Amygdala (tissue), 56 donors: ENCODE measurements around the gene TAF1C.
"Not testable (repeated sequence)": the region's sequence is repeated elsewhere in the genome, so short reads cannot be mapped to it uniquely, and the experiment has no call there.

Experiments used
- DNase-seq, 56 donors: peaks; one replicate each; lab custom pipeline; 2025; lab: John Stamatoyannopoulos, UW

TAF1C gene, protein sequence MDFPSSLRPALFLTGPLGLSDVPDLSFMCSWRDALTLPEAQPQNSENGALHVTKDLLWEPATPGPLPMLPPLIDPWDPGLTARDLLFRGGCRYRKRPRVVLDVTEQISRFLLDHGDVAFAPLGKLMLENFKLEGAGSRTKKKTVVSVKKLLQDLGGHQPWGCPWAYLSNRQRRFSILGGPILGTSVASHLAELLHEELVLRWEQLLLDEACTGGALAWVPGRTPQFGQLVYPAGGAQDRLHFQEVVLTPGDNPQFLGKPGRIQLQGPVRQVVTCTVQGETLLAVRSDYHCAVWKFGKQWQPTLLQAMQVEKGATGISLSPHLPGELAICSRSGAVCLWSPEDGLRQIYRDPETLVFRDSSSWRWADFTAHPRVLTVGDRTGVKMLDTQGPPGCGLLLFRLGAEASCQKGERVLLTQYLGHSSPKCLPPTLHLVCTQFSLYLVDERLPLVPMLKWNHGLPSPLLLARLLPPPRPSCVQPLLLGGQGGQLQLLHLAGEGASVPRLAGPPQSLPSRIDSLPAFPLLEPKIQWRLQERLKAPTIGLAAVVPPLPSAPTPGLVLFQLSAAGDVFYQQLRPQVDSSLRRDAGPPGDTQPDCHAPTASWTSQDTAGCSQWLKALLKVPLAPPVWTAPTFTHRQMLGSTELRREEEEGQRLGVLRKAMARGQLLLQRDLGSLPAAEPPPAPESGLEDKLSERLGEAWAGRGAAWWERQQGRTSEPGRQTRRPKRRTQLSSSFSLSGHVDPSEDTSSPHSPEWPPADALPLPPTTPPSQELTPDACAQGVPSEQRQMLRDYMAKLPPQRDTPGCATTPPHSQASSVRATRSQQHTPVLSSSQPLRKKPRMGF

DNA sequence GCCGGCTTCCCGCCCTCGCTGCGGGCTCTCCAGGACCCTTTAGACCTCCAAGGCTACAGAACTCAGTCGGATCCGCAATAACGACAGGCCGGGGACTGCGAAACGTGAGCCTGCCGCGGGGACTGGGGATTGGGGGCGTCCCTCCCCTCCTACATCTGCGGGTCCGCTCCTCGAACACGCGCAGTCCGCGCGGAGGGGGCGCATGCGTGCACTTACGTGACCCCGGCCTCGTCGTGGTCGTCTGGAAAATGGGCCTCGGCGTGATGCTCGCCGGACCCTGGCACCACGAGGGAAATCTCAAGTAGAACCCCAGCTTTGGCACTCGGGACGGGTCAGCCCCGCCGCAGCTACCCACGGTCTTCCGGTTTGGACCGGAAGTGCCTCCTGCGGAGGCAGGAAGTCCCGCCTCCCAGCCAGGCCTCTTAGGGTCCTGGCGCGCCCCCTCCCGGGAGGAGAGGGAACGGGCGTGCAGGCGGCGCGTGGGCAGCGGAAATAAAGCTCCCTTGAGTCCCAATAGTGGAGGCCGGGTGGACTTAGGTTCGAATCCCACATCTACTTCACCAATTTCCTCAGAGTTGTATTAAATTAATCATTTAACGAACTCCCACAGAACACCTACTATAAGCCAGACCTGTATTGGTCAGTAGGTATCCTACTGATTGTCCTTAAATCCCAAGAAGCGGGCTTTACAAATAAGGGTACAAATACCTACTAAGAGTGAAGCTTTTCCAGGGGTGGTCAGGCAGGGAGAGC is at the start of gene TAF1C:
Gene TAF1C, minus strand, starts transcription at position 373 of the 753 bp plus-strand sequence. CDS start 2,069 bp downstream, outside the sequence.
- DNase-seq, result peak; percentile 38 to 95 (median 81)

DNA sequence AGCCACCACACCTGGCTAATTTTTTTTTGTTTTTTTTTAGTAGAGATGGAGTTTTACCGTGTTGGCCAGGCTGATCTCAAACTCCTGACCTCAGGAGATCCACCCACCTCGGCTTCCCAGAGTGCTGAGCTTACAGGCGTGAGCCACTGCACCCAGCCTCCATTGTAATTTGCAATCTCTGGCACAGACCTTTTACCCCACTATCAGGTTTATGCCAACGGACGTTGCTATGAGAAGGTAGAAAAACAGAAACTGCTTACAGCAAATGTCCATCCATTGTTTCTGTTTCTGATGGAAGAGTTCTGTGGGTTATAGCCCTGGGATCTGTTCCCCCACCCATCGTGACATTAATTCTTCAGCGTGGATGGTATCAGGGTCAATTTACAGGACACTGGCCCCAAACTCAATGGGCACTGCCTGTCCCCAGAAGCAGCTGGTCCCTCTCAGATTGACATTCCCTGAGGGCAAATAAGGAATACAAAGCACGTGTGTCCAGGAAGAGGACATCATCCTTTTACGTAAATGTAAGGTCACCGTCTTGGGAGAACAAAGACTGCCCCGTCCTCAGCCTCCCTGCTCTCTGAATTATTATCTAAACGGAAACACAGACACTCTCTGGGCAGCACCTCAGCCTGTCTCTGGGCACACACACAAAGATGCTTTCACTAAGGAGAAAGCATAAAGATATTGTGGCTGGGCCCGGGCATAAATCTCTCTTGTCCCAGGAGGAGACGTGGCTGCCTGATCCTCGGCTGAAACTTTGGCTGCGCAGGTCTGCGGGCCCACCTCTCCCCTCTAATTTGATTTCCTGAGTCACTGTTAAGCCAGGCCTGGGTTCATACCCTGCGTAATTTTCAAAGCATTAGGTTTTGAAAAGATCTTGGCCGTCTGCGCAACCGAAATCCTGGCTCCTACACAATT is 47.7 kb upstream of the TAF1C start:
- peak in 3 of 56 donors; percentile 7 to 20 (median 16) for DNase-seq

DNA sequence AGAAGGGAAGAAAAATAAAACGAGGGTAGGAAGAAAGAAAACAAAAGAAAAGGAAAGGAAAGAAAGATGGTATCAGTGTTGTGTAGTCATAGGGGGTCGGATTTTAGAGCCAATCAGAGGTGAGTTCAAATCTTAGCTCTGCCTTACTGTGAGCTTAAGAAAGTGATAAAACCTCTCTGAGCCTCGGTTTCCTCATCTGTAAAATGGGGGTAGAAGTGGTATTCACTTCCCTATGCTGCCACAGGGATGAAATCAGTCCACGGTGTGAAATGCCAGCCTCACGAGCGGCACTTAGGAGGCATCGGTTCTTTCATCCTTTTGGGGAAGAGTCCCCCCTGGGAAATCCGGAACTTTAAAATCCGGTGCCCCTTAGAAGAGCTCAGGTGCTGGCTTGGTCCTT is 46.9 kb upstream of the TAF1C start:
- no peak for DNase-seq

DNA sequence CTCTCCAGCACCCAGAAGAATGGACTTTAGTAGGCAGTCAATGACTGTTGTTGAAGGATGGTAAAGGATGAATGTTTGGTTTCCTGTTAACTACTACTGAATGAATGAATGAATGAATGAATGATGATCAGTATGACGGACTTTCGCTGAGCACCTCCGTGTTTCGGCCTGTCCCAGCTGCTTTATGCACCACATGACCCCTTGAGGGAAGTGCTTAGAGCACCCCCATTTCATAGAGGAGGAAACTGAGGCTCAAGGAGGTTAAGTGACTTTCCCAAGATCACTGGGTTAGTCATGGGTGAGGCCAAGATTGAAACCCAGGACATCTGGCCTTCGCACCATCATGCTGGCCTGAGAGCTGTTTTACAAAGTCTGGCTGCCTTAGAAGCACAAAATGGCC is 46.1 kb upstream of the TAF1C start:
- DNase-seq, result no peak

DNA sequence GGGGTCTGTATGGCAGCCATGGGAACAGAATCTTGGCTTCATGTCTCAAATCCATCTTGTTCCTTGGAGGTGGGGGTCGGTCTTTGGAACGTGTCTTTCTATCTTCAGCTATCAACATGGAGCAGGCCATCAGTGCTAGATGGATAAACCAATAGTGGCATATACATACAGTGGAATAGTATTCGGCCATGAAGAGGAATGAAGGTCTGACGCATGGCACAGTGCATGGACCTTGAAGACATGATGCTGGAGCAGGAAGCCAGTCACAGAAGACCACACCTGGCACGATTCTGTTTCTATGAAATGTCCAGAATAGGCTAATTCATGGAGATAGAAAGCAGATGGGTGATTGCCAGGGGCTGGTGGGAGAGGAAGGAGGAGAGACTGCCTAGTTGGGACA is 45.2 kb upstream of the TAF1C start:
- DNase-seq, result no peak

DNA sequence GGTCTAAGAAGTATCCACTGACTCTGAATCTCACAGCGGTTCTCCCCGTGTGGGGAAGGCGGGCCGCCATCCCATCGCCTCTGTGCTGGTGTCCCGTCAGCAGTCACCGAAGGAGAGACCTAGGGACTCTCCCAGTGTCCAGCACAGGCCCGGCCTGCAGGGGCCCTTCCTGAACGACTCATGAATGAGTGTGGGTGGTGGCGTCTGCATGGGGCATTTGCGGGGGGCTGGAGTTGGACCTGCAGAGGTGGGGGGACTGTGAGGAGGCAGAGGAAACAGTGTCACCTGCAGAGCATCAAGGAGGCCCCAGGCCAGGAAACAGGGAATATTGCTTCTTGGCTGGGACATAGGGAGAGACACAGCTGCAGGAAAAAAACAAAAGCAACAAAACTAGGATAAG is 42.6 kb upstream of the TAF1C start:
- DNase-seq, result no peak

DNA sequence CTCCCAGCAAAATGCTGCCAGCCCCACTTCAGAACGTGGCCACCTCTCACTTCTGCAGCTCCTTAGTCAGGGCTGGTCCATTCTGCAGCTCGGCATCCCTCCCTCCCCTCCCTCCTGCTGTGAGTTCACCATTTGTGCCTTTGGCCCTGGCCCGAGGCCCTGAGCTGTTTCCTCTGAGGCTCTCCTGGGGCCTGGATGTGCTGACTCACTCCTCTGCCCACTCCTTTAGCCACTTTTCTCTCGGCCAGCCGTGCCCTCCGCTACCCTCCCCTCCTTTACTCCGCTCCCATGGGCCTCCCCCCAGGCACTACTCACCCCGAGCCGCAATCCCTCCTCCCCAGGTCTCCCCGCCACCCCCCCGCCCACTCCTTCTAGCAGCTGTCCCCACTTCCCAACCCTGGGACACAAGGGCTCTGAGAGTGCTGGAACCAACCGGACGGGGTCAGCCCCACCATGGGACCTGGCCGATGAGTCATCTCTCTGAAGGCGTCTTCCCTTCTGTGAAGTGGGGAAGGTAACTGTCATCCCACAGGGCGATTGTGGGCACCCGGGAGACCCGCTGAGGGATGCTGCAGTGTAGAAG is 41.5 kb upstream of the TAF1C start:
- peak in 23 of 56 donors; percentile 4 to 56 (median 17) for DNase-seq

DNA sequence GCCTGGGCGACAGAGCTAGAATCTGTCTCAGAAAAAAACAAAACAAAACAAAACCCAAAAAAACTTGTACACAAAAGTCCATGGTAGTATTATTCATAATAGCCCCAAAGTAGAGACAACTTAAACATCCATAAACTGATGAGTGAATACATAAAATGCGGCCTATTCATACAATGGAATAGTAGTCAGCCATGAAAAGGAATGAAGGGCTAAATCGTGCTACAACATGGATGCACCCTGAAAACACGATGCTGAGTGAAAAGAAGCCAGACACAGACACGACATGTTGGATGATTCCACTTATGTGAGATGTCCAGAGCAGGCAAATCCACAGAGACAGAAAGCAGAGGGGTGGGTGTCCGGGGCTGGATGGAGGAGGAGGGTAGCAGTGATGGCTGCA is 40.7 kb upstream of the TAF1C start:
- DNase-seq, result no peak

DNA sequence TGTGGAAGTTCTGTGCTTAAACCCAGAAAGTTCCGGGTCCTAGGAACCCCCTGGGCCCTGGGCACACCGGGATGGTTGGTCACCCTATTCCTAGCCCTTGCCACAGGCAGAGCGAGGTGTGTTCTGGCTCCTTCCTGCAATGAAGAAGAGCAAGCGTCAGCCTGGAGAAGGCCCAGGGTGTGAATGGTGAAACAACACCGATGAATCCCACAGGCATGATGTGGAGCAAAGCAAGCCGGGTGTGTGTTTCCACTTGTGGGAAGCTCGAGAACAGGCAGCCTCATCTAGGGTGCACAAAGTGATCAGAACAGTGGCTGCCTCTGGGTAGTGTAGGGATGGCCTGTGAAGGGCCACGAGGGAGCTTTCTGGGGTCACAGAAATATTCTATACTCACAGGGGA is 39.2 kb upstream of the TAF1C start:
- no peak for DNase-seq

DNA sequence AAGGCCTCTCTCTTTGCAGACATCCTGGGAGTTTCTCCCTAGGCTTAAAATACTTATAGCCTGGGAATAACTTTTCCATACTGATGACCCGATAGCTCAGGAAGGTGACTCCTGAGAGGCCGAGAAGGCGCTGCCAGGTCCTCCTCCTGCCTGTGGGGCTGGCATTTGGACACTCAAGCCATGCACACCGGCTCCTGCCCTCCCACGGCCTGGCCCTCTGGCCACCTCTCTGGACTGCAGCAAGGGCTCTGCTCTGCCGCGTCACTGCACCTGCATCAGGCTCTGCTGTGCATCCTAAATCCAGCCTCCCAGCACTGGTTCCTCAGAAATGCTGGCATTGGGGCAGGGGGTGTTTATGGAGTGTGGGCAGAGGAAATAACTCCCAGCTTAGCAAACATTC is 38.7 kb upstream of the TAF1C start:
- DNase-seq, result no peak

DNA sequence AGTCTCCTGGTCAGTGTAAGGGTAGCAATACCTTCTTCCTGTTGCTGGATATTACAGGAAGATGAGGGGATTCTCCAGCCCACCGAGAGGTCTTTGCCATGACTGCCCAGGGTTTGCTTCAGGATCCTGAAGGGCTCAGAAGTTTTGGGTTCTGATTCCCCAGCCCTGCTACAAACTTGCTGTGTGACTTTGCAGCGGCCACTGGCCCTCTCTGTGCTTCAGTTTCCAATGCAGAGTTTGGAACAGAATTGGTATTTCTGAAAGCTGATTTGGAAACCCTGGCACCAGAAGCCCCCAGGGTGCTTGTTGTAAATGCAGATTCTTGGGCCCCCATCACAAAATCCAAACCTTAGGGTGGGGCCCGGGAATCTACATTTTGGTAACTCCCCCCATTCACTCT is 38.3 kb upstream of the TAF1C start:
- no peak for DNase-seq

DNA sequence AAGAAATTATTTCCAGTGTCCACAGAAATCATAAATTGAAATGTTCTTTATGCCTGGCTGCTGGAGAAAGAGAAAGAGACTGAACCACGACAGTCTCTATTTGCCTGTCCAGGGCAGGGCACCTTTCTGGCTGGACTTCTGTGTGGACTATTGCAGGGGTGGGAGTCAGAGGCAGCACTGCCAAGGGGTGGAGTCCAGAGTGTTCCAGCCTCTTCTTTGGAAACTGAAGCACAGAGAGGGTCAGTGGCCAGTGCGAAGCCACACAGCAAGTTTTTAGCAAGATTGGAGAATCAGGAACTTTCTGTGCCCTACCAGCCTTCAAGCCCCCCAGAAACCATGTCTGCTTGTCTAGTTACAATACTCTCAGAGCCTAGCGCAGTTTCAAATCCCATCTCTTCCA is 37.7 kb upstream of the TAF1C start:
- no peak for DNase-seq

DNA sequence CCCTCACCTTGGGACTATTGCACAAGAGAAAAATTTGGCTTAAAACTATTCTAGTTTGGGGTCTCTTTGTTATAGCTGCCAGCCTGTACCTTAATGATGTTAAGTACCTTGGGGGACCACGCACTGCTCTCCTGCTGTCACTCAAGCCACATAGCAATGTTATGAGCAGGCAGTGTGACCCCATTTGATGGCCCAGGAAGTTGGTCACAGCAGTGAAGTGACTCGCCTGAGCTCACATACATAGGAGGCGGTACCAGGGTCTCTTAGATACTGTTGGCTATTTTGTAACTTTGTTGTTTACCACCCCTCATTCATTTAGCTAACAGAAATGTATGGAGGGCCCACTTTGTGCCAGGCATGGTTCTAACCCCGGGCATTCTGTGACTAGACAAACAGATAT is 36.6 kb upstream of the TAF1C start:
- DNase-seq, result no peak

DNA sequence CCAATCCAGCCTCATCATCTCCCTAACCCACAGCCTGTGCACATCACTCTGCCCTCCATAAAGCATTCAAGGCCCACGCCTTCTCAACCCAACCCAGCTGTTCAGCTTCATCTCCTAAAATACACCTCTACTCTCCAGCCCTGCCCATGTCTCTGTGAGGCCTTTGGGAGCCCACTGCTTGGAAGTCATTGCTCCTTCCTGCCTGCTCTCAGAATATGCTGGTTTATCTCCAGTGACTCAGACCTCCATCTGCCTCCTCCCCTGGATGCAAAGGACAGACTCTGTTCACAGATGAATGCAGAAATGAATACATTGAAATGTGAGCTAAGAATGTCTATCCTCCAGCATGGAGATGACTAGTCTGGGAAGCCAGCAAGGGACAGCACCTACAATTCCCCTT is 34.0 kb upstream of the TAF1C start:
- no peak for DNase-seq

DNA sequence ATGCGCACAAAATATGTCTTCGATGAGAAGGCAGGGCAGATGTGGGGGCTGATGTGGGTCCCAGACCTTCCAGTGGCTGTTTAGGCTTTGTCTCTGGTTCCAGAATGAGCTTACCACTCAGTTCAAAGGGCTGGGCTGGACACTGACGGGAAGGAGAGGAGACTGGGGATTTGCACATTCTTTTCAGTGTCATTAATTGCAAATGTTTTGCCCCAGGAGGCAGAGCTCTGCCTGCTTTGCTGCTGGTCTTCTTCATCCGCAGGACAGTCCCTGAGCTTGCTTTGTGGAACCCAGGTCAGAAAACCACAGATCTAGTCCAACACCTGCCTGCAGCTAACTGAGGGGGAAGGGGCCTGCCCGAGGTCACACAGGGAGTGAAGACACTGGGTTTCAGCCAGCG is 32.1 kb upstream of the TAF1C start:
- no peak for DNase-seq

DNA sequence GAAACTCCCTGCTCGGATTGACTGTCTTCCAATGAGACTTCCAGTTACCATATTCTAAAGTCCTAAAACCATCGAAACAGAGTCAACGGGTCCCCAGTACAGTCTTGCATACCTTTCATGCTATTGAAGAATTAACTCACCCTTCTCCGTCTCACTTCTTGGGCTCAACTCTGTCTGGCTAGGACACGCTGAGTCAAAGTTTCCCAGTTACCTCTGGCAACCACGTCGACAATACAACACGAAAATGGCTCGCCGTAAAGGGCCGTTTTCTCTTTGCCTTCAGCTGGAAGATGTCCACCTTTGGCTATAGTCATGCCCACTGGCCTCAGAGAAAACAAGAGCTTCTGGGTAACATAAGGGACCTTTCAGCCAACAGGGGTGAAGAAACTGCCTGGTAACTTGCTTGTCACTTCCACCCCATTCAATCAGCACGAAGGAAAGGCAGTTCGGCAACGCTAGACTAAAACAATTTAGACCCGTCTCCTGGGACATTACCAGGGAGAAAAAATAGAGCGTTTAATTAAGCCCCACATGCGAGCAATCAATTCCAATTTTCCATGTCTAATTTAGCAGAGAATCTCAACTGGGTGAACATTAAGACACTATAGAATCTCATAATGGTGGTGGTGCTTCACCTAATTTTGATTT is 31.4 kb upstream of the TAF1C start:
- no peak for DNase-seq

DNA sequence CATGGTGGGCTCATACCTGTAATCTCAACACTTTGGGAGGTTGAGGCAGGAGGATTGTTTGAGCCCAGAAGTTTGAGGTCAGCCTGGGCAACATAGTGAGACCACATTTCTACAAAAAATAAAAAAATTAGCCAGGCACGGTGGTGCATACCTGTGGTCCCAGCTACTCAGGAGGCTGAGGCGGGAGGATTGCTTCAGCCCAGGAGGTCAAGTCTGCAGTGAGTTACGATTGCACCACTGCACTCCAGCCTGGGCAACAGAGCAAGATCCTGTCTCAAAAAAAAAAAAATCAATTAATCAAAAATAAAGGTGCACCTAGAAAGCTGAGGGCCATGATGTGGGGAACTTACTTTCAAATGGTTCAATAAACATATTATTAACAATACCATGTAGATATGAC is 29.3 kb upstream of the TAF1C start:
- DNase-seq, result not testable (repeated sequence)

DNA sequence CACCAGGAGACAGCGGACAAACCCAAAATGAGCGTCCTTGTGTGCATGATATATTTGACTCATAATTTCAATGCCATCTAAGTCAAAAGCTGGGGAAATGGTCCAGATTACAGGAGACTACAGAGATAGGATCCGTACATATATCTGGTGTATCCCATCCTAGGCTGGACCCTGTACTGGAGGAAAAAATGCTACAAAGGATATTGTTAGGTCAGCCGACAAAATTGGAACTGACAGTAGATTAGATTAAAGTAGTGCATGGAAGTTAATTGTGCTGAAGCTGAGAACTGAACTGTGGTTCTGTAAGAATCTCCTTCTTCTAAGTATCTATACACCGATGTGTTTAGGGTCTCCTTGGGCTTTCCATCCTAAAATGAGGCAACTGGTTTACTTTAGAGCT is 28.7 kb upstream of the TAF1C start:
- no peak for DNase-seq

DNA sequence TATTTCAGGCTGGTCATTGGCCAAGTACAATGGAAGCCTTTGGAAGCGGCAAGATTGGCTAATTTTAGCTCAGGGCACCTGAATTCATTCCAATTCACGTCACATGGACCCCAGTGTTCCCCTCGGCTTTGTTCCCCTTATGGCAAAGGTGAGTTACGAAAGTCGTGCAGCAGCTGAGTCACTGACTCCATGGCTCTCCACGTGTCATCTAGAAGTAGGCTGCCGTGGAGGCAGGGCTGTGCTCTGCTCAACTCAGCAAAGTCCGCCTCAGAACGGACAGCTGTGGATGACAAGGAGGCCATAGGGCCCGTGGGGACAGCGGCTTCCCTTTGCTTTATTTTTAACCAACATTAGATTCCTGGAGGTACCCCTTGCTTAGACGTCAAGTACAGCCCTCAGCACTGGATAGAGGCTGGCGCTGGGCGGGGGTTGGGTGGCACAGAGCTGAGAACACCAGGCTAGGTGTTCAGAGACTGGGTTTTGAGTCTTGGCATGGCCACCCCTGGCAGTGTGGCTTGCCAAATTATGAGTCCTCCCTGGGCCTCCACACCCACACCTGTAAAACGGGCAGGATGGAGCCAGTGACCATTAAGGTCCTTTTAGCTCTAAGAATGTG is 27.7 kb upstream of the TAF1C start:
- no peak for DNase-seq
